Psoas muscle (tissue), 8 donors: ENCODE results near the gene CLDN20. TPM values are rescaled to one million over a fixed set of nuclear protein-coding genes. Genes with fewer than 3 reads are reported as not detected.

Source experiments
- ATAC-seq, 4 donors: fragments of 200-7000 bp; cut with Tn5 transposase; one replicate each; pipeline ENCODE4 v1.9.1; 2020; ENCODE audit warnings: moderate library complexity in 3 of 4, mild to moderate bottlenecking in 2 of 4
- DNase-seq, 2 donors: peaks; one replicate each; pipeline ENCODE4 v3.0.0-alpha.2; 2020
- H3K27ac ChIP-seq: fragments of 200-600 bp; one replicate; pipeline ENCODE4 v1.8.0; 2022
- H3K27me3 ChIP-seq, 3 donors: fragments of 200-600 bp in 1 of 3; one replicate each; pipeline versions ENCODE4 v1.6.1 to v1.8.0; 2013 to 2022; ENCODE audit warnings: low read length in 2 of 3, mild to moderate bottlenecking in 2 of 3, moderate library complexity in 1 of 3; ENCODE audit not compliant: insufficient read depth in 3 of 3
- H3K36me3 ChIP-seq, 2 donors: fragments of 200-600 bp in 1 of 2; one replicate each; pipeline versions ENCODE4 v1.6.1 to v1.8.0; 2013 to 2022; ENCODE audit warnings: low read depth in 1 of 2, mild to moderate bottlenecking in 1 of 2, moderate library complexity in 1 of 2; ENCODE audit not compliant: insufficient read depth in 1 of 2
- H3K4me1 ChIP-seq: fragments of 200-600 bp; one replicate; pipeline ENCODE4 v1.8.0; 2022
- H3K4me3 ChIP-seq: fragments of 200-600 bp; one replicate; pipeline ENCODE4 v1.8.0; 2022; ENCODE audit warnings: mild to moderate bottlenecking
- H3K9me3 ChIP-seq: fragments of 200-600 bp; one replicate; pipeline ENCODE4 v1.8.0; 2022
- CTCF ChIP-seq: fragments of 200-600 bp; IDR thresholded peaks from one replicate; pipeline ENCODE4 v1.8.0; 2022; ENCODE audit warnings: antibody characterized with exemption
- WGBS, 3 donors: extraction: QIAGEN DNeasy Blood & Tissue Kit; methylation state at CpG; one replicate each; pipeline versions ENCODE4 v1.1.6 to v1.1.7; 2013; 5-methylcytosine and 5-hydroxymethylcytosine counted together
- intact Hi-C, 2 donors: fragments of 100-400 bp; cut with DNase I; formaldehyde crosslinking; loops; one replicate each; pipeline versions ENCODE4 v1.11.0 to v1.14.2; 2022
- polyA plus RNA-seq, 3 donors: library from polyadenylated mRNA; stranded (reverse); fragments of 200-250 nt; gene quantifications; one replicate each; pipeline ENCODE4 v1.2.3, GENCODE V29; 2013
- total RNA-seq, 4 donors: library from RNA; stranded (reverse); fragmentation: NEBNext Ultra II Directional in 2 of 4; extraction: Animal tissue kit (Norgen Biotek cat#: 25700) in 2 of 4; gene quantifications; one replicate each; pipeline versions ENCODE4 v1.2.1 to v1.2.4, GENCODE V29; 2021 to 2023
- donor health status: healthy with polysubstance abuse.
- donor health status: DM: no; HTN: no; CAD: no; lungs with moderate emphysema.
- donor health status: Bipolar disorder and iron deficiency.
- donor health status: healthy.
- donor health status: DM: yes; HTN: yes; CAD: no.
- donor health status: DM: no; HTN: no; CAD: no.
- donor health status: DM: no; HTN: no; CAD: no.
- donor health status: DM: yes; HTN: yes; CAD: no.

CLDN20 gene
- total and polyA plus RNA-seq, 7 donors, result 0.05 TPM; not detected in 6

DNA sequence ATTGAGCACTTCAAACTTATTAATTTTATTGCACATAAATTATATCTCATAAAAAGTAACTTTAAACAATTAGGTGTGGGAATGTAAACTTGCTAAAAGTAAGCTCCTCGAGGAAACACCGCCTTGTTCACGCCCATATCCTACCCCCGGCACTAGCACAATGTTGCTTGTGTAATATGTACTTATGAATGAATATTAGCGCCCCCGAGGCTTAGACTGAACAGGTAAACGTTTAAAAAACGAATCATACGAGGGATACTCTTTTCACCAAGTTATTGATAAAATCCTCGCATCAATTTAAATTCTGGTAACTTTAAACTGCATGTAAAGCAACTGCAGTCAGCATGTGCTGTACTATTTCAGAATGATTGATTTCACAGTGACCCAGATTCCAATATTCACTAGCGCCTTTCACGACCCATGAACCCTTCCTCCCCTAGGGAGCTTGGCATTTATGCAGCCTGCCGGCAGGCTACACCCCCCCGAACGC, 49.8 kb downstream of the CLDN20 start:
- Histone ChIP-seq H3K9me3 (no peaks in the 10 kb centered on the region), H3K27me3 (no peaks in the 10 kb centered on the region), H3K27ac (peak overlapping the region; percentile 89), H3K4me1 (peaks cover 12% of the 10 kb centered on the region), H3K4me3 (peak overlapping the region; percentile 84), H3K36me3 (peaks cover 4 to 41% of the 10 kb centered on the region in 2 donors)
- peak in 3 of 4 donors; percentile 17 to 21 (median 17) for ATAC-seq
- no peak for TF ChIP-seq CTCF
- no peak for DNase-seq
- intact Hi-C loops, result no loop called here
- 1 to 2% (median 2%) methylated on average over 15 of the region's 15 CpGs for WGBS, 3 donors

GRCh38 chr6:155314092-155314772, 50.4 kb downstream of the CLDN20 start, which contains the start of gene TFB1M:
TFB1M (minus strand) TSS chr6:155314484; CDS start chr6:155314428, 56 bp downstream.
- H3K27ac ChIP-seq, result peak within 1 kb of the TSS; percentile 89
- intact Hi-C loops, result no loop called here
- 0% methylated on average over 52 of the region's 52 CpGs for WGBS, 3 donors
- peaks cover 12% of the 10 kb centered on the region for H3K4me1 ChIP-seq
- H3K36me3 ChIP-seq, result peaks cover 3 to 36% of the 10 kb centered on the region in 2 donors
- peak within 1 kb of the TSS; percentile 84 for H3K4me3 ChIP-seq
- H3K9me3 ChIP-seq, result no peaks in the 10 kb centered on the region
- peak; percentile 98 to 99 for DNase-seq
- no peak for TF ChIP-seq CTCF
- H3K27me3 ChIP-seq, result no peaks in the 10 kb centered on the region
- ATAC-seq, result peak; percentile 93 to 97 (median 95)

- ATAC-seq, result peak; percentile 79 to 86 (median 80)
- peak overlapping the region; percentile 84 for H3K4me3 ChIP-seq
- 0 to 3% (median 2%) methylated on average over 20 of the region's 20 CpGs for WGBS, 3 donors
- H3K9me3 ChIP-seq, result no peaks in the 10 kb centered on the region
- no peak for TF ChIP-seq CTCF
- H3K4me1 ChIP-seq, result peaks cover 12% of the 10 kb centered on the region
- peak overlapping the region; percentile 89 for H3K27ac ChIP-seq
- H3K36me3 ChIP-seq, result peaks cover 0 to 29% of the 10 kb centered on the region in 2 donors
- intact Hi-C loops, result loop anchor here in 1 of 2 donors (5.0 kb wide), 2 partner anchors 138 to 1367 kb away; no protein-coding TSS in a partner anchor
- no peaks in the 10 kb centered on the region for H3K27me3 ChIP-seq
- DNase-seq, result peak; percentile 59 to 79
Measured at GRCh38 chr6:155314773-155315515, 51.1 kb downstream of the CLDN20 start.

GRCh38 chr6:155315516-155315871, 51.7 kb downstream of the CLDN20 start:
- peak overlapping the region; percentile 84 for H3K4me3 ChIP-seq
- peak in 1 of 4 donors; percentile 21 for ATAC-seq

More at GRCh38 chr6:155315516-155315871, 51.7 kb downstream of the CLDN20 start:
- TF ChIP-seq CTCF, result no peak
- Histone ChIP-seq H3K4me1 (peaks cover 12% of the 10 kb centered on the region), H3K9me3 (no peaks in the 10 kb centered on the region), H3K36me3 (peaks cover 0 to 23% of the 10 kb centered on the region in 2 donors), H3K27ac (peak overlapping the region; percentile 89), H3K27me3 (no peaks in the 10 kb centered on the region)
- 8 to 30% (median 16%) methylated on average over 3 of the region's 3 CpGs for WGBS, 3 donors
- DNase-seq, result no peak
- intact Hi-C loops, result loop anchor here in 1 of 2 donors (5.0 kb wide), 2 partner anchors 138 to 1367 kb away; no protein-coding TSS in a partner anchor
